GM19240 (cell line): Measurements from ENCODE around the gene OTUD4.
"Not testable (repeated sequence)": the region's sequence is repeated elsewhere in the genome, so short reads cannot be mapped to it uniquely, and the experiment has no call there.

Source experiments
- DNase-seq: peaks from one replicate; pipeline ENCODE4 v3.0.0; 2011; ENCODE audit warnings: low spot score; ENCODE audit not compliant: insufficient read length

The OTUD4 gene

DNA sequence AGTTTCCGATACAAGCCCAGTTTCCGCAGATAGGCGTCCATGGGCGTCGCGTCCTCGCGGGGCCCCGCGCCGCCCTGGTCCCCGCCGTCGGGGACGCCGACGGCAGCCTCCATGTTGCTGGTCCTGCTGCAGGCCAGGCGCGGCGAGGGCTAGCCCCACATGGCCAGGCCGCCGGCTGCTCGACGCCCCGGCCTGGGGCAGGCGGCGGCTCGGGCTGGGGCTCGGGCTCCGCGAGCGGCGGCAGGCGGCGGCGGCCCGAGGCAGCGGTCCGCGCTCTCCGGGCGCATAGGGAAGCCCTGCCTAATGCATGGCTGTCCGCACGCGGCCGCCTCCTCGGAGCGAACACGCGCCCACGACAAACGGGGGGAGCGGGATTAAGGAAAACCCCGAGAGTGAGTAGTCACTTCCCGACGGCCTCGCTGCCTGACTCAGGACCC lies 510 bp downstream of the OTUD4 start:
- not testable (repeated sequence) for DNase-seq

- DNase-seq = peak; percentile 29
Measured at GRCh38 chr4:145179281-145179860, 1.0 kb downstream of the OTUD4 start.

GRCh38 chr4:145178740-145179280 lies 1.6 kb downstream of the OTUD4 start:
- DNase-seq = no peak

DNA sequence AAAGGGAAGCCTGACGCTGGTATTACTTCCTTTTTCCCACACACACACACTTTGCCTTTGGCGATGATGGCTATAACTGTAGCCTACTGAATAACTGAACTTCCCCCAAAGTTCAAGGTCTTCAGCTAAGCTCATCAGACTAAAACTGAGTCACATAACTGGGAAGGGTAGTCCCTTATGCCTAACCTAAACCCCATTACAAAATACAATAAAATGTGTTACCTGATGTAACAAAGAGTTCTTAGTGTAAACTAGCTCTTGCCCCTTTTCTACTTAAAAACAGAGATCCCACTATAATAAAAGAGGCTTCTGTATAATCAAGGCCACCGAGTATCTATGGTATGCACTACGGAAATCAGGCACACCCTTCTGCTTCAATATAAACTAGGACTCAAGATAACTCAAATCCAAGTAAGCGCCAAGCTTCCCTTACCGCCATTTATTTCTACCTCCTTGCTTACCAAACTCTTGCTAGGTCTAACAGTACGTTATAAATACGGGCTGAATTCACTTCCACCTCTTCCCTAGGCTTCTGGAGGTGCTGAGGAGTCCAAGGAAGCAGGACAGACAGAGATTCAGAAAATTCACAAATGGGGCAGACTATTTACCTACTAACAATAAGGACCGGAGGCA lies 2.4 kb downstream of the OTUD4 start:
- no peak for DNase-seq

DNA sequence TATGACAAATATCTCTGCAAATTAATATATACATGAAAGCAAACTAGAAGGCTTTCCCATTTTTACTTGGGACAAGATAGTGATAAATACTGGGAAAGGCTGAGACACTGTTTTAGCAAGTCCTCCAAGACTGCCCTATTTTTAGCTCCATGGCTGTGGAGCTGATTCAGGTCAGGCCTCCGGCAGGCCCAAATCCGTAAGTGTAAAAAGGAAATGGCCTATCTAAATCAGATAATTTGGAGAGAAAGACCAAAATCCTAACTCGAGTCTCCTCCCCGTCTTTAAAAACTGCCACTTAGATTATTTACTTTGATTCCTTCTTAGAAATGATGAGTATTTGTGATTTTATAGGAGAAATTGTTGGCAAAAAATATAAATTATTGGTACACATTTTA lies 2.9 kb downstream of the OTUD4 start:
- DNase-seq = no peak

DNA sequence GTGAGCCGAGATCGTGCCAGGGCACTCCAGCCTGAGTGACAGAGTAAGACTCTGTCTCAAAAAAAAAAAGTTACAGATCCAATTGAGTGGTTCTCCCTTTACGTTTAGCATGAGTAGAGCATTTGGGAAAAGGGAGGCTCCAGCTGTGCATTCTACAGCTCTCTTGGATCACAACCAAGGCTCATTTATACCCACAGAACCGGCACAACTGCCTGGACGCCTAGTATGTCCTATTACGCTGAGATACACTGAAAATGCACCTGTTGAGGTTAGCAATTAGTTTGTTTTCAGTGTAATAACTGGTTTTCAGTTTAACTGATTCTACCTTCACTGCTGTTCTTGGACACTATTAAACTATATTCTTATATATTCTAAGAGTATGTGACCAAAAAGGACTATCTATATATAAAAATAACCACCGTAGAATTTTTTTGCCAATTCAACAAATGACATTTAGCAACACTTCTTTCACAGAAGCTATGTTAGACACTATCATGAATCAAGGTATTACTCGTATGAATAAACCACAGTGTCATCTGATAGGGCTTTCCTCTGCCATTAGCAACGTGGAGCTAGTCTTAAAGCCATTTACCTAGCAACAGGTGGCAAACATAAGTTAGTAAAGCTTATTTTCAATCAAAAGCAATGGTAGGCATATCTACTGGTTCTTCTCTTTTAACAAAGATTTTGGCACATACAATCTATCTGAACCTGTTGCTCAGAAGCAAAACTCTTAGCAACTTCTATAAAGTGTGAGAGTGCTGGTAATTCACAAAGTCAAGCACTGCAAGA lies 3.6 kb downstream of the OTUD4 start:
- DNase-seq = no peak

DNA sequence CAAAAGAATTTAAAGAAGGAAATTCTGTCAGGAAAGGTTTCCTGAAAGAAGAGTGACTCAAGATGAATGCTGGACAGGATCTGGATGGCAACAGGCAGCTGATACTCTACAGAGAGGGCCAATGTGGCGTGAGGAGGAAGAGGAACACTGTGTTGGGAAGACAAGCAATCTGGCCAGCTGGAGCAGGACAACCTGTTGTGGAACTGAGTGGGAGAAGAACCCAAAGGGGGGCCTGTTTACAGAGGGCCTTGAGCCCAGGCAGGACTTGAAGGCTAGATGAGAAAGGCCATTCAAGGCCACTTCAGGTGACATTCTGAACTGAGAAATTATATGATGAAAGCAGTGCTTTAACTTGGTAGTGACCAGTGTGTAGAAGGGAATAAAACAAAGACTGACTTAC lies 8.5 kb downstream of the OTUD4 start:
- no peak for DNase-seq

DNA sequence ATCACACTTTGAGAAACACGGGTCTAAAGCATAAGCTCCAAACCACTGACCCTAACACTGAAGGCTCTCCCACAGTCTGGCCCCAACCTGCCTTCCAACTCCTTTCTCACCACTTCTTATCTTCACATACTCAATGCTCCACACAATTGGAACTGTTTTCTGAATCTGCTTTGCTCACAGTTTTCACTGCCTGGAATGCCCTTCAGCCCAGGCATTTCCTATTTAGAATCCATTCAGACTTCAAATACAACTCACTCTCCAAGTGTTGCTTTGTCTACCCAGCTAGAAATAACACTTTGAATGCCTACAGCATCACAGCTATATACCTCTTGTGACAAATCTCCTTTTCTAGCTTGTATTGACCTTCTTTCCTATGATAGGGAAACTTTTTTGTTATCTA lies 10.2 kb downstream of the OTUD4 start:
- no peak for DNase-seq

- no peak for DNase-seq
Measured at GRCh38 chr4:145168581-145169187, 11.7 kb downstream of the OTUD4 start.

DNA sequence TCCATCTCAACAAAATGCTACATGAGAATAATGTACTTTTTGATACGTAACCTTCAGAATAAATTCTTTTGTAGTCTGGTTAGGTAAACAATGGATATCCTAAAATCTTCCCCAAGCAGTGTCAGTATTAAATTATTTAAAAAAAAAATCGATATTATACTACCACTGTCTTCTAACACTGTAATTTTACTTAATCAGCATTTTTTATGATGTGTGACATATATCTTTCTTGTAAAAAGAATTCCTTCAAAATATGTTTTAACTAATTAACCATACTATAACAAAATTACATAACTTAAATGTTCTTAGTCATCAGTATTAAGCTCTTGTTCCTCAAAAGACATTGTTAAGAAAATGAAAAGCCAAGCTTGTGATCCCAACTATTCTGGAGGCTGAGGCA lies 12.5 kb downstream of the OTUD4 start:
- no peak for DNase-seq

DNA sequence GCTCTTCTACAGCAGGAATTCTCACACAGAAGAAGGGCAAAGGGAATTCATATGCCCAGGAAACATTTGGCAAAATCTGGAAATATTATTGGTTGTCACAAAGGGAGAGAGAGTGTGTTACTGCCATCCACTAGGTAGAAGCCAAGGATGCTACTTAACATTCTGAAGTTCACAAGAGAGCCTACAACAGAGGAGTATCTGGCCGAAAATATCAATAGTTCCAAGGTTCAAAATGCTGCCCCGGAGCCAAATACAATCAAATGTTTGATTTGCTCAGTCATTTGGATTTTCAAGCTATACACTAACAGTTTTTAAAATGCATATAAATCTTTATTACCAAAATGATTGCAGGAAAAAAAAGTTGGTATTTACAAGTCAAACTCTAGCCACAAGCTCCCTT lies 18.8 kb downstream of the OTUD4 start:
- DNase-seq = no peak

DNA sequence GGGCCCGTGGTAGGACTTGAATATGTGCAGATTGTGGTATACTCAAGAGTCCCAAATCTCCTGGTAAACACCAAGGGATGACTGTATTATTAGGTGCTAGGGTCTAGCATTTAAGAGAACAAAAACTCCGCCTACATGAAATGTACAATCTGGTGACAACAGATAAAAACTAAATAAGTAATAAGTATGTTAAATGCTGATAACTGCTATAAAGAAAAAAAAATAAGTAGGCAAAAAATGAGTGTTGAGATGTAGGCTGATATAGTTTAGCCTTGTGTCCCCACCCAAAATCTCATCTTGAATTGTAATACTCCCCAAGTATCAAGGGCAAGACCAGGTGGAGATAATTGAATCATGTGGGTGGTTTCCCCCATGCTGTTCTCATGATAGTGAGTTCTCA lies 23.4 kb downstream of the OTUD4 start:
- no peak for DNase-seq

DNA sequence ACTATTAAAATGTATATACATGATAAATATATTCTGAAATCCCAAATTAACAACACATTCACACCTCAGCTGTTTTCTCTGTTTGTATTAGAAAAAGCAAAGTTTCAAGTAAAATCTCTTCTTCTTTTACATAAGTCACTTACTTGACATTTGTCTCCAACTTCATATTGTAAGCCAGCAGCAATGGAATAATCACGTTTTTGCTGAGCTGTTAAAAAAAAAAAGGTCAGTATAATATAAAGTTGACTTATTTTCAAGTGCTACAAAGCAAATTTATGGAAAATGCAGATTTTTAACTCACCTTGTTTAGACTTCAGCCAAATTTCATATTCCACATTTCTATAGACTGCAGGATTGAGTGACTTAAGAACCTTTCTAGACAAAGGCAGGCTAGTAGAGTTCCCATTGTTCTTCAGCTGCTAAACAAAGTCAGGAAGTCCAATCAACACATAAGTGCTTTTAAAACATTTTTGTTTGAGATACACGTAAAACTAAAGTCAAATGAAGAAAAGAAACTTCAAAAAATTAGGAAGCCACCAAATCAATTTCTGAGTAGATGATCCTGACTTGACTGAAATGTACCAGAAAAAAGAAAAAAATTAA lies 25.0 kb downstream of the OTUD4 start:
- DNase-seq = no peak

DNA sequence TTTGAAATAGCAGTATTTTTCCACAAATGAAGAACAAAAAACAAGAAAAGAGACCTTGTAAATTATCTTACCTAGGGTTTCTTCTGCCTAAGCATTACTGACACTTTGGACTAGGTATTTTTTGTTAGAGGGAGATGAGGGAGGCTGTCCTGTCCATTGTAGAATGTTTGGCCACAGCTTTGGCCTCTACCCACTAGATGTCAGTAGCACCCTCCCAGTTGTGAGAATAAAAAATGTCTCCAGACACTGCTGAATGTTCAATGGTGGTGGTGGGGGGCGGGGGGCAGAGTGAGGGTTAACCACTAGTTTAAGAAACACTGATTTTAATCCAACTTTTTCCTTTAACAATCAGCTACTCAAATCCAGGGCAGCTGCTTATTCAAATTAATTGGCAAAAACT lies 25.8 kb downstream of the OTUD4 start:
- no peak for DNase-seq

- DNase-seq = no peak
Measured at GRCh38 chr4:145153904-145154298, 26.5 kb downstream of the OTUD4 start.

GRCh38 chr4:145153181-145153903 lies 27.0 kb downstream of the OTUD4 start:
- DNase-seq = no peak

GRCh38 chr4:145148980-145149379 lies 31.4 kb downstream of the OTUD4 start:
- no peak for DNase-seq

DNA sequence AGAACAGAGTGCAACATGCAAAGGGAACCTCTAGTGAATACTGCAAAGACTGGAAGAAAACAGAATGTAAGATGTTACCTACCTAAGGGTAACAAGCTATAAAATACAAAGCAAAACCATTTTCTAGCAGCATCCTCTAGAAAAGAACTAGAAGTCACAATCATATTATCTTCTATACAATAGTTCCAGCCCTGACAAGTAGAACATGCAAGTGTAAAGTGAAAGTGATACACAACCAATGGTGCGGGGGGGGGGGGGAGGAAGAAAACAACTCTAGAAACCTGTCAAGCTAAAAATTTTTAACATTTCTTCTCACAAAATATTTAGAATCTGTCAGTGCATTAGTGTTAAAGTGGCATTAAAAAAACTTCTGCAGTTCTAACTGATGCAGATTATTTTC lies 44.2 kb downstream of the OTUD4 start:
- not testable (repeated sequence) for DNase-seq

- DNase-seq = peak; percentile 17
Measured at GRCh38 chr4:145132511-145133098, 47.8 kb downstream of the OTUD4 start.

- DNase-seq = no peak
Measured at GRCh38 chr4:145131848-145132247, 48.5 kb downstream of the OTUD4 start.
